Measurements from ENCODE around the gene TMC3.

DNA sequence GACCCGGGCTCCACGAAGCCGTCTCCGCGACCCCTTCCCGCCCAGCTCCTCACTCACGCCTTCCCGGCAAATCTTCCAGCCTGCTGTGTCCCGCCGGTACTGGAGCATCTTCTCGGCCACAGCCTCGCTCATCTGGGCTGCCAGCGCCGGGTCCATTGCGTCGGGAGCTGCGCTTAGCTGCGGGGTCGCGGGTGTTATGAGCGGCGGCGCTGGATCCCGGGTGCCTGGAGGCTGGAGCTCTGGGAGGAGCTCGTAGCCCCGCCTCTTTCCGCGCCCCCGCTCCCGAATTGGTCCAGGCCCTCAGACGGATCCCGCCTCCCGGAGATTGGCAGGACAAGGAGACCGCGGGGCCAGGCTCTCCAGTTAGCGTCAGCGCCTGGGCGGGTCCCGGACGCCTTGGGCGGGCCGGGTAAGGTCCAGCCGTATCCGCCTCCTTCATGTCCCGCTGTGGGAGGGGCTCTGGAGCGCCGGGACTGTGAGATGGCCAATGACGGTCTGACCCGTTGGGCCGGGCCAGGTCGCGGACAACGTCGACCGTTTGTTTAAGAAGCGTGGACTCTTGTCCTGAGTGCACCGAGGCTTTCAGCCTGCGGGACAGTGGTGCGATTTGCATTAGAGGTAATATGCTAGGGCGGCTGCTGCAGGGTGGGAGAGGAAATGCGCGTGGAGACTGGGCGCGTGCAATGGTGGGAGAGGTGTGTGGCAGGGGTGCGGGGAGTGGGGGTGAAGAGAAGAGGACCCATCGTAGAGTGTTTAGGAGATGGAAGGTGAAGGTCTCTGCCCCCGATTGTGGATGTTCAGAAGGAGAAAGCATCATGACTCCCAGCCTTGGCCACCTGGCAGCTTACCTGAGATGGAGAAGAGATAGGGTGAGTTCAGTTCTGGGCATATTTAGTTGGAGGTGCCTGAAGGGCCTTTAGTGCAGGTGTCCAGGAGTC, 49.8 kb downstream of the TMC3 start, which contains the start of gene STARD5:
- TF ChIP-seq EZH2 (IDR thresholded peaks at IDR 0.05): no peak
- TF ChIP-seq POLR2AphosphoS5 (IDR thresholded peaks at IDR 0.05; ENCODE audit: borderline replicate concordance, low read depth, low read length): no peak
- TF ChIP-seq FOXP2 (optimal IDR thresholded peaks at IDR 0.05; ENCODE audit: control extremely low read depth, extremely low read length, insufficient read depth): no peak

Measured in SK-N-MC (cell line).